ENCODE results near the gene PAIP2B.

The PAIP2B gene

GRCh38 chr2:71223767-71224333 is 3.1 kb downstream of the PAIP2B start:
- DNase-seq = peak; percentile 44
- Histone ChIP-seq H3K9me3 (ENCODE audit: control insufficient read depth, low read length) (no peaks in the 10 kb centered on the region), H3K14ac (ENCODE audit: low read length in 2 of 2) (no peak overlapping the region), H3K27ac (ENCODE audit: low read length, poor library complexity, severe bottlenecking) (no peak overlapping the region), H3K4me3 (ENCODE audit: insufficient read depth in 1 of 2, low read depth in 1 of 2, low read length in 2 of 2) (no peak overlapping the region), H3K27me3 (ENCODE audit: control insufficient read depth in 1 of 2, insufficient read depth in 1 of 2, low read length in 2 of 2) (peaks cover 0 to 23% of the 10 kb centered on the region in 2 experiments), H4K8ac (ENCODE audit: low read length) (no peak overlapping the region), H2BK12ac (ENCODE audit: low read length in 2 of 2) (no peak overlapping the region), H3K23ac (ENCODE audit: low read length in 2 of 2) (no peak overlapping the region), H3K36me3 (ENCODE audit: control insufficient read depth in 1 of 2, insufficient read depth in 2 of 2, low read depth in 1 of 2, low read length in 2 of 2) (no peaks in the 10 kb centered on the region), H3K18ac (ENCODE audit: low read depth in 1 of 2, low read length in 2 of 2) (no peak overlapping the region), H2BK5ac (ENCODE audit: low read depth, low read length, poor library complexity, severe bottlenecking) (no peak overlapping the region), H3K4me2 (ENCODE audit: low read length, poor library complexity, severe bottlenecking) (no peak overlapping the region), H2BK120ac (ENCODE audit: low read depth, low read length) (no peak overlapping the region), H2AFZ (ENCODE audit: low read depth, low read length) (no peak overlapping the region), H4K91ac (ENCODE audit: low read length) (no peak overlapping the region), H3K4ac (ENCODE audit: low read depth in 1 of 2, low read length in 2 of 2) (no peak overlapping the region), H3K4me1 (ENCODE audit: control insufficient read depth, insufficient read depth, low read depth, low read length) (peaks cover 10% of the 10 kb centered on the region), H2BK15ac (ENCODE audit: low read depth, poor library complexity, severe bottlenecking) (no peak overlapping the region), H2AK5ac (ENCODE audit: low read length, severe bottlenecking) (no peak overlapping the region), H3K79me1 (replicated peaks; ENCODE audit: low read length, poor library complexity, severe bottlenecking) (no peaks in the 10 kb centered on the region), H3K9ac (ENCODE audit: low read length) (no peak overlapping the region)
- WGBS = 11% methylated on average over 2 of the region's 3 CpGs

GRCh38 chr2:71220743-71221142 is 6.2 kb downstream of the PAIP2B start:
- H3K27ac ChIP-seq (ENCODE audit: low read length, poor library complexity, severe bottlenecking) = no peak overlapping the region
- H3K27me3 ChIP-seq (ENCODE audit: control insufficient read depth in 1 of 2, insufficient read depth in 1 of 2, low read length in 2 of 2) = peaks cover 0 to 16% of the 10 kb centered on the region in 2 experiments
- no peak overlapping the region for H3K18ac ChIP-seq (ENCODE audit: low read depth in 1 of 2, low read length in 2 of 2)
- H2AFZ ChIP-seq (ENCODE audit: low read depth, low read length) = no peak overlapping the region
- no peak overlapping the region for H4K8ac ChIP-seq (ENCODE audit: low read length)
- H2AK5ac ChIP-seq (ENCODE audit: low read length, severe bottlenecking) = no peak overlapping the region
- no peak overlapping the region for H3K4me2 ChIP-seq (ENCODE audit: low read length, poor library complexity, severe bottlenecking)
- no peaks in the 10 kb centered on the region for H3K36me3 ChIP-seq (ENCODE audit: control insufficient read depth in 1 of 2, insufficient read depth in 2 of 2, low read depth in 1 of 2, low read length in 2 of 2)
- no peak overlapping the region for H3K23ac ChIP-seq (ENCODE audit: low read length in 2 of 2)
- no peak overlapping the region for H2BK120ac ChIP-seq (ENCODE audit: low read depth, low read length)
- no peak for DNase-seq
- H2BK15ac ChIP-seq (ENCODE audit: low read depth, poor library complexity, severe bottlenecking) = no peak overlapping the region
- H4K91ac ChIP-seq (ENCODE audit: low read length) = no peak overlapping the region
- H3K79me1 ChIP-seq (replicated peaks; ENCODE audit: low read length, poor library complexity, severe bottlenecking) = no peaks in the 10 kb centered on the region
- H3K4me1 ChIP-seq (ENCODE audit: control insufficient read depth, insufficient read depth, low read depth, low read length) = no peaks in the 10 kb centered on the region
- H3K9ac ChIP-seq (ENCODE audit: low read length) = no peak overlapping the region
- no peak overlapping the region for H3K4me3 ChIP-seq (ENCODE audit: insufficient read depth in 1 of 2, low read depth in 1 of 2, low read length in 2 of 2)
- no peak overlapping the region for H3K14ac ChIP-seq (ENCODE audit: low read length in 2 of 2)
- H2BK12ac ChIP-seq (ENCODE audit: low read length in 2 of 2) = no peak overlapping the region
- no CpG with 5 or more reads among the region's 2 CpGs for WGBS
- no peak overlapping the region for H3K4ac ChIP-seq (ENCODE audit: low read depth in 1 of 2, low read length in 2 of 2)
- H3K9me3 ChIP-seq (ENCODE audit: control insufficient read depth, low read length) = no peaks in the 10 kb centered on the region
- no peak overlapping the region for H2BK5ac ChIP-seq (ENCODE audit: low read depth, low read length, poor library complexity, severe bottlenecking)

- Histone ChIP-seq H3K18ac (ENCODE audit: low read depth in 1 of 2, low read length in 2 of 2) (no peak overlapping the region), H3K36me3 (ENCODE audit: control insufficient read depth in 1 of 2, insufficient read depth in 2 of 2, low read depth in 1 of 2, low read length in 2 of 2) (no peaks in the 10 kb centered on the region), H4K91ac (ENCODE audit: low read length) (no peak overlapping the region), H2BK15ac (ENCODE audit: low read depth, poor library complexity, severe bottlenecking) (no peak overlapping the region), H3K9ac (ENCODE audit: low read length) (no peak overlapping the region), H2AK5ac (ENCODE audit: low read length, severe bottlenecking) (no peak overlapping the region), H4K8ac (ENCODE audit: low read length) (no peak overlapping the region), H3K9me3 (ENCODE audit: control insufficient read depth, low read length) (no peaks in the 10 kb centered on the region), H2BK120ac (ENCODE audit: low read depth, low read length) (no peak overlapping the region), H3K4ac (ENCODE audit: low read depth in 1 of 2, low read length in 2 of 2) (no peak overlapping the region), H2AFZ (ENCODE audit: low read depth, low read length) (no peak overlapping the region), H3K27ac (ENCODE audit: low read length, poor library complexity, severe bottlenecking) (no peak overlapping the region), H2BK12ac (ENCODE audit: low read length in 2 of 2) (no peak overlapping the region), H2BK5ac (ENCODE audit: low read depth, low read length, poor library complexity, severe bottlenecking) (no peak overlapping the region), H3K79me1 (replicated peaks; ENCODE audit: low read length, poor library complexity, severe bottlenecking) (no peaks in the 10 kb centered on the region), H3K4me1 (ENCODE audit: control insufficient read depth, insufficient read depth, low read depth, low read length) (no peaks in the 10 kb centered on the region), H3K14ac (ENCODE audit: low read length in 2 of 2) (no peak overlapping the region), H3K27me3 (ENCODE audit: control insufficient read depth in 1 of 2, insufficient read depth in 1 of 2, low read length in 2 of 2) (no peaks in the 10 kb centered on the region), H3K4me3 (ENCODE audit: insufficient read depth in 1 of 2, low read depth in 1 of 2, low read length in 2 of 2) (no peak overlapping the region), H3K23ac (ENCODE audit: low read length in 2 of 2) (no peak overlapping the region), H3K4me2 (ENCODE audit: low read length, poor library complexity, severe bottlenecking) (no peak overlapping the region)
- DNase-seq = no peak
- 94% methylated on average over 1 of the region's 1 CpG for WGBS
These were observed 10.4 kb downstream of the PAIP2B start for GRCh38 chr2:71216501-71216900.

- H3K9ac ChIP-seq (ENCODE audit: low read length) = no peak overlapping the region
- H4K91ac ChIP-seq (ENCODE audit: low read length) = no peak overlapping the region
- no peak overlapping the region for H3K27ac ChIP-seq (ENCODE audit: low read length, poor library complexity, severe bottlenecking)
- no peaks in the 10 kb centered on the region for H3K79me1 ChIP-seq (replicated peaks; ENCODE audit: low read length, poor library complexity, severe bottlenecking)
- H3K4me1 ChIP-seq (ENCODE audit: control insufficient read depth, insufficient read depth, low read depth, low read length) = no peaks in the 10 kb centered on the region
- 98% methylated on average over 3 of the region's 3 CpGs for WGBS
- H3K14ac ChIP-seq (ENCODE audit: low read length in 2 of 2) = no peak overlapping the region
- DNase-seq = no peak
- H3K4me2 ChIP-seq (ENCODE audit: low read length, poor library complexity, severe bottlenecking) = no peak overlapping the region
- H2BK12ac ChIP-seq (ENCODE audit: low read length in 2 of 2) = no peak overlapping the region
- no peak overlapping the region for H2BK15ac ChIP-seq (ENCODE audit: low read depth, poor library complexity, severe bottlenecking)
- H2AK5ac ChIP-seq (ENCODE audit: low read length, severe bottlenecking) = no peak overlapping the region
- no peak overlapping the region for H3K23ac ChIP-seq (ENCODE audit: low read length in 2 of 2)
- H4K8ac ChIP-seq (ENCODE audit: low read length) = no peak overlapping the region
- H2BK5ac ChIP-seq (ENCODE audit: low read depth, low read length, poor library complexity, severe bottlenecking) = no peak overlapping the region
- H3K36me3 ChIP-seq (ENCODE audit: control insufficient read depth in 1 of 2, insufficient read depth in 2 of 2, low read depth in 1 of 2, low read length in 2 of 2) = no peaks in the 10 kb centered on the region
- H3K4me3 ChIP-seq (ENCODE audit: insufficient read depth in 1 of 2, low read depth in 1 of 2, low read length in 2 of 2) = no peak overlapping the region
- H3K9me3 ChIP-seq (ENCODE audit: control insufficient read depth, low read length) = no peaks in the 10 kb centered on the region
- no peak overlapping the region for H3K4ac ChIP-seq (ENCODE audit: low read depth in 1 of 2, low read length in 2 of 2)
- H3K18ac ChIP-seq (ENCODE audit: low read depth in 1 of 2, low read length in 2 of 2) = no peak overlapping the region
- H2AFZ ChIP-seq (ENCODE audit: low read depth, low read length) = no peak overlapping the region
- H3K27me3 ChIP-seq (ENCODE audit: control insufficient read depth in 1 of 2, insufficient read depth in 1 of 2, low read length in 2 of 2) = no peaks in the 10 kb centered on the region
- H2BK120ac ChIP-seq (ENCODE audit: low read depth, low read length) = no peak overlapping the region
These were observed 11.5 kb downstream of the PAIP2B start for GRCh38 chr2:71215447-71215846.

All from mesenchymal stem cell (in vitro differentiated cells and primary cell).